ENCODE results near the gene AR.

- TF ChIP-seq CTCF (IDR thresholded peaks at IDR 0.05) (no peak), REST (IDR thresholded peaks at IDR 0.05; ENCODE audit: insufficient read depth in 1 of 2, low read depth in 2 of 2, low read length in 1 of 2) (no peak), SIN3A (IDR thresholded peaks at IDR 0.05; ENCODE audit: borderline replicate concordance, insufficient read depth, low read depth, low read length) (no peak), POLR2AphosphoS5 (IDR thresholded peaks at IDR 0.05; ENCODE audit: low read depth, low read length) (no peak), TCF7L2 (IDR thresholded peaks at IDR 0.05; ENCODE audit: low read depth, low read length) (no peak)
Observed at GRCh38 chrX:67697452-67697851, 153.6 kb downstream of the AR start.

Measured in Panc1 (cell line).